GM13976 (cell line): ENCODE measurements around the gene TPCN2.

Source experiments
- DNase-seq: peaks from one replicate; pipeline ENCODE4 v3.0.0; 2012; ENCODE audit warnings: low spot score
- in situ Hi-C: fragments of 300-500 bp; cut with MboI; formaldehyde crosslinking; loops from one replicate; pipeline ENCODE4 v1.12.0; 2022; ENCODE audit warnings: low sequenced_read_pairs, mixed read lengths, inconsistent platforms; ENCODE audit not compliant: unreplicated experiment
- TF ChIP-seq, protein P1 (sequence below): IDR thresholded peaks from 2 replicates; pipeline ENCODE4 v1.5.1; 2012; ENCODE audit warnings: borderline replicate concordance, mild to moderate bottlenecking; ENCODE audit not compliant: insufficient read depth; ENCODE audit errors: extremely low read depth, missing control alignments, control extremely low read depth

Gene TPCN2

GRCh38 chr11:69172674-69173073, 123.9 kb downstream of the TPCN2 start:
- in situ Hi-C loops, result no loop called here
- no peak for DNase-seq
- TF ChIP-seq, protein P1, sequence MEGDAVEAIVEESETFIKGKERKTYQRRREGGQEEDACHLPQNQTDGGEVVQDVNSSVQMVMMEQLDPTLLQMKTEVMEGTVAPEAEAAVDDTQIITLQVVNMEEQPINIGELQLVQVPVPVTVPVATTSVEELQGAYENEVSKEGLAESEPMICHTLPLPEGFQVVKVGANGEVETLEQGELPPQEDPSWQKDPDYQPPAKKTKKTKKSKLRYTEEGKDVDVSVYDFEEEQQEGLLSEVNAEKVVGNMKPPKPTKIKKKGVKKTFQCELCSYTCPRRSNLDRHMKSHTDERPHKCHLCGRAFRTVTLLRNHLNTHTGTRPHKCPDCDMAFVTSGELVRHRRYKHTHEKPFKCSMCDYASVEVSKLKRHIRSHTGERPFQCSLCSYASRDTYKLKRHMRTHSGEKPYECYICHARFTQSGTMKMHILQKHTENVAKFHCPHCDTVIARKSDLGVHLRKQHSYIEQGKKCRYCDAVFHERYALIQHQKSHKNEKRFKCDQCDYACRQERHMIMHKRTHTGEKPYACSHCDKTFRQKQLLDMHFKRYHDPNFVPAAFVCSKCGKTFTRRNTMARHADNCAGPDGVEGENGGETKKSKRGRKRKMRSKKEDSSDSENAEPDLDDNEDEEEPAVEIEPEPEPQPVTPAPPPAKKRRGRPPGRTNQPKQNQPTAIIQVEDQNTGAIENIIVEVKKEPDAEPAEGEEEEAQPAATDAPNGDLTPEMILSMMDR, result no peak

GRCh38 chr11:69173331-69173730, 124.6 kb downstream of the TPCN2 start:
- in situ Hi-C loops, result no loop called here
- TF ChIP-seq, protein P1, result no peak
- DNase-seq, result no peak

- TF ChIP-seq, protein P1, result no peak
- no peak for DNase-seq
- in situ Hi-C loops, result no loop called here
These were observed 125.3 kb downstream of the TPCN2 start for GRCh38 chr11:69173925-69174581.

DNA sequence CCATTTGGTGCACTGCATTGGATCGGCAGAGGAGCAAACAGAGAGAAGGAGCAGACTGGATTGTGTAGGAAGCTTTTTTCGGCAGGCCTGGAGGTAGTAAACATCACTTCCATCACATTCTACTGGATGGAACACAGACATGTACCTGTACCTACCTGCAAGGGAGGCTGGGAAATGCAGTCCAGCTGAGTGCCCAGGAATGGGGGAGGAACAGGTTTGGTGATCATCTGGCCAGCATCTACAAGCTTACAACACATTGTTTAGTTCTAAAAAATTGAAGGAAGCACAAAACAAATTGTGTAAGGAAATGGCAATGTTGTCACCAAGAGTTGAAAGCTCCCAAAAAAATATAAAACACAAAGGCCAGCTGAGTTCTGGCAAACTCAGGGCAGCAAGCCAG, 126.1 kb downstream of the TPCN2 start:
- TF ChIP-seq, protein P1, result no peak
- in situ Hi-C loops, result no loop called here
- DNase-seq, result no peak

DNA sequence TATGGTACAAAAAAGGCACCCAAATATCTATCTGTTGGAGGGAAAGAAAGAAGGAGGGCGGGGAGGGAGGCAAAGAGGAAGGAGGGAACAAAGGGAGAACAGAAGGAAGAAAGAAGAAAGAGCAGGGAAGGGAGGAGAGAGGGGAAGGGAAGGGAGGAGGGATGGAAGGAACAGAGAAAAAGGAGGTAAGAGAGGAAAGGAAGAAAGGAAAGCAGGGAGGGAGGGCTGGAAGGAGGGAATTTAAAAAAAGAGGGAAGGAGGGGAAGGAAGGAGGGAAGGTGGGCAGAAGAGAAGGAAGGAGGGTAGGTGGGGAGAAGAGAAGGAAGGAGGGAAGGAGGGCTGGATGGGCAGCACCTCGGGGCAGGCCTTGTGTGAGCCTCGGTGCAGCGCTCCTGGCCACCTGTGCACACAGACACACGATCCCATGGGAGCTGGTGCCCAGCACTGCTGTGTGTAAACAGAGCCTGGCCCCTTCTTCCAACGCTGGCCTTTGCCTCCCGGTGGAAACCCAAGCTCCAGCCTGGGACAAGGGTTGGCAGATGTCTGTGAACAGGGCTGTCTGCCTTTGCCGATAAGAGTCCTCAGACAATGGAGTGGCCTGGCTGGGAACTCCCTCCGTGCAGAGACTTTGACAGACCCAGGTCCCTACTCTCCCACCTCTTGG, 130.2 kb downstream of the TPCN2 start:
- DNase-seq, result no peak
- TF ChIP-seq, protein P1, result no peak
- in situ Hi-C loops, result no loop called here

DNA sequence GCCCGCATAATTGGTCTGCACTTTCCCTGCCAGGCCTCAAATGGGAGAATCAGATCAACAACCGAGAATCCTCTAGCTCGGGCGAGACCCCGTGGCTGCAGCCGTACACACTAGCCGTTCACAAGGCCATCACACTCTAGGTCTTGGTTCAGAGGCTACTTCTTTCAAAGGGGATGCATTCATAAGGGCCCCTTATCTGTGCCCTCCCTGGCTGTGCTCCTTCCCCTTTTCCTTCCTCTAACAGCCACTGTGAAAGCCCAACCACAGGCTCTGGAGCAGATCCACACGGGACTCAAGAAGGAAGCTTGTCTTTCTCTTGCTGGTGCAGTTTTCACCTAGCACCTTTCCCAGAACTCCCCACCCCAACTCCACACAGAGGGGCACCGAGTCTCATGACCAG, 131.5 kb downstream of the TPCN2 start:
- in situ Hi-C loops, result no loop called here
- DNase-seq, result no peak
- TF ChIP-seq, protein P1, result no peak
